ENCODE data around the gene NT5E.
"Not testable (repeated sequence)": the region's sequence is repeated elsewhere in the genome, so short reads cannot be mapped to it uniquely, and the experiment has no call there.

NT5E gene

GRCh38 chr6:85449818-85450759, at the start of gene NT5E:
TSS of gene NT5E (plus strand) at chr6:85450083. CDS start at chr6:85450140, 57 bp downstream.
- DNase-seq (ENCODE audit: extremely low spot score, insufficient read length, low read depth): peak; percentile 54
- FAIRE-seq: peak; percentile 33

DNA sequence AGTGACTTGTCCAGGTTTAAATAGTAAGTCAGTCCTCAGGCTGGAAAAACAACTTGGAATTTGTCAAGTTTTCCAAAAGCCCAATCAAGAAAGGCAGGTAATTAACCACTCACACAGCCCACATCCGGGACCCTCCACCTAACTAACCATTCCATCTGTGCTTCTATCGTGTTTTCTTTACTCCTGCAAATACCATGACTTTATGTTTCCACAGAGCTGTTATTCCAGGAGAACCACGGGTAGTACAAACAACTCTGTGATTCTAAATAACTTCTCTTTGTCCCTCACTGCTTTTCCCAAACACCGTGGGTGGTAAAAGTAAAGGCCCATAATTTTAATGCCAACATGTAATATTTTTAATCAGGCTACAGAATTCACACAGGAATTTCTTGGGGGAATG, 49.6 kb upstream of the NT5E start:
- DNase-seq (ENCODE audit: extremely low spot score, insufficient read length, low read depth): no peak
- no peak for FAIRE-seq

DNA sequence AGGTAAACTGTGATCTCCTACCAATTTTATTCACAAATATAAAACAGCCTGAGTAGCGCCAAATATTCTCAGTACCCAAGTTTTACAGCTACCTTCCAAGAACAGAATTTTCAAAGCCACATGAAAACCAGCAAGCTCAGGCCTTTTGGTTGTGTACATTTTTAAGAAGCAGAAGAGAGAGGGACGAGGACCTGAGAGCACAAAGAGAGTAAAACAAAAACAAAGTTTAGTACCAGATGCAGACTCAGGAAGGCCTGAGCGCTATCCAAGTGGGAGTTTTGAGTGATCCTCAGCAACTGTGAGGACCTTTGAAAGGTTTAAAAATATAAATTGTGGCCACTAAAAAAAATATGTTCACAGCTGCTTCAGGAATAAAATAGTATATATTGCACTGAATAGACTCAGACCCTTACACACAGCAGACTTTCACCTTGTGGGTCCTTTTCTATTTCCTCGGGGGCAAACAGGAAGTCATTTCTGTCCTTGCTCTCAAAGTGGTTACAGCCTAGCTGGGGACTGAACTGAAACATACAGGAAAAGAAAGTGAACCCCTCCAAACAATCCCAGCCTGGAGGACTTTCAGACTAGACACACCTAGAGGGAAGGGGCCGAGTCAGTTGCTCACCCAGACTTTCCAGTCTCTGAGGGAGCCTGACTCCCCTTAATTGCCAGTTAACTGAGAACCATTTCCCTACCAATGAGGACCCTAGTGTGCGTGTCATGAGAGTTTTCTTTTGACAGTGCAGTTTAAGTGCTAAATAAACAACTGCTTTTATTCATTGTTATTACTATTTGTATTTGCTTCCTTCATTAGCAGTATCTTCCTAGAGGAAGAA, 48.5 kb upstream of the NT5E start:
- FAIRE-seq (no peak), DNase-seq (ENCODE audit: extremely low spot score, insufficient read length, low read depth) (no peak)

DNA sequence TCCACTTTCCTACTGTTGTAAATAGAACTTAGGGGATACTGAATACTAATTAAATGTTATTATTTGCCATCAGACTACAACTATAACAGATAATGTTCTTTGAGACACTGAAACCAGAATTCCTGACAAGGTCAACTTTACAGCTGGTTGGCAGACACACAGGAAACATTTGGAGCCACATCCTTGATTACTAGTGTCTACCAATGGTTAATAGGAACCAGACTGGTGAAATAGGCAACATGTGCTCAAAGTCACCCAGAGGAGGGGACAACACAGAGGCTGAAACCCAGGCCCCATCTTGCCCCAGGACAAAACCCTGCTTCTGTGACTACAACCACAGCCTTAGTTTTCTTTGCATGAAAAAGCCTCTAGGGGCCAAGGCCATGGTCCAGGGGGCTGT, 47.8 kb upstream of the NT5E start:
- FAIRE-seq (no peak), DNase-seq (ENCODE audit: extremely low spot score, insufficient read length, low read depth) (no peak)

- FAIRE-seq (no peak), DNase-seq (ENCODE audit: extremely low spot score, insufficient read length, low read depth) (no peak)
Observed at GRCh38 chr6:85402922-85403321, 47.0 kb upstream of the NT5E start.

- no peak for DNase-seq (ENCODE audit: extremely low spot score, insufficient read length, low read depth)
- no peak for FAIRE-seq
Observed at GRCh38 chr6:85403331-85404015, 46.4 kb upstream of the NT5E start.

DNA sequence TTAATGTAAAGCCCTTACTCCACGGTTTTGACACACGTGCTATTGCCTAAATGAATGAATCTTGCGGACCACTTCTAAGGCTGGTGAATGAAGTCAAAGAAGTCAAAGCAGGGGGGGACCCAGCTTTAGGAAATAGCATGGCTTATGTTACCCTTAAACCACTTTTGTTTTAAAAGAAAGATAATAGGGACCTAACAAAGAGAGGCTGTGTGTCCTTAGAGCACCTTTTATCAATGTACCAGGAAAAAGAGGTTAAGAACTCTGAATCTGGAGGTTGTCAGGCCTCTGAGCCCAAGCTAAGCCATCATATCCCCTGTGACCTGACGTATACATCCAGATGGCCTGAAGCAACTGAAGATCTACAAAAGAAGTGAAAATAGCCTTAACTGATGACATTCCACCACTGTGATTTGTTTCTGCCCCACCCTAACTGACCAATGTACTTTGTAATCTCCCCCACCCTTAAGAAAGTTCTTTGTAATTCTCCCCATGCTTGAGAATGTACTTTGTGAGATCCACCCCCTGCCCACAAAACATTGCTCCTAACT, 45.8 kb upstream of the NT5E start:
- not testable (repeated sequence) for DNase-seq (ENCODE audit: extremely low spot score, insufficient read length, low read depth); FAIRE-seq

DNA sequence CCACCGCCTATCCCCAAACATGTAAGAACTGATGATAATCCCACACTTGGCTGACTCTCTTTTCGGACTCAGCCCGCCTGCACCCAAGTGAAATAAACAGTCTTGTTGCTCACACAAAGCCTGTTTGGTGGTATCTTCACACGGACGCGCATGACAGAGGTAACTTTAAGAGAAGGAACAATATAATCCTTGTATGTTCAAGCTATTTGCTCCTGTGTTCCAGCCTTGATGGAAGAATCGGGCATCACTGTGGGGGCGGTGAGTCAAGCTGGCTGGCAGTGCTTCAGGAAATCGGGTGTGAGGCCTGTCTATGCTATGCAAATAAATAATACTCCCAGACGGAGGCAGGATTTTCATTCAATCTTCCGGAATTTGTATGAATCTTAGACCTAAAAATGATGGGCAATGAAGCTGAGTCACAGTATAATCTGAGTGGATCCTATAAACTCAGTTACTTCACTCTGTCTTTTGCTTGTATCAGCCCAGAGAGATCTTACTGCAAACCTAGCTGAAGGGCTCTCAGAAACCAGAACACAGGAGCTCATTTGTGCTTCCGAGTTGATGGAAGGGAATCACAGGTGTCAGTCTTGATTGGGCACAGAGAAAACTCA, 45.2 kb upstream of the NT5E start:
- no peak for FAIRE-seq
- no peak for DNase-seq (ENCODE audit: extremely low spot score, insufficient read length, low read depth)

GRCh38 chr6:85405175-85405852, 44.6 kb upstream of the NT5E start:
- no peak for DNase-seq (ENCODE audit: extremely low spot score, insufficient read length, low read depth)
- peak; percentile 82 for FAIRE-seq

- no peak for FAIRE-seq
- DNase-seq (ENCODE audit: extremely low spot score, insufficient read length, low read depth): no peak
Observed at GRCh38 chr6:85405853-85406198, 44.1 kb upstream of the NT5E start.

GRCh38 chr6:85406641-85407075, 43.2 kb upstream of the NT5E start:
- FAIRE-seq (no peak), DNase-seq (ENCODE audit: extremely low spot score, insufficient read length, low read depth) (no peak)

- FAIRE-seq: no peak
- no peak for DNase-seq (ENCODE audit: extremely low spot score, insufficient read length, low read depth)
Observed at GRCh38 chr6:85408039-85408438, 41.8 kb upstream of the NT5E start.

DNA sequence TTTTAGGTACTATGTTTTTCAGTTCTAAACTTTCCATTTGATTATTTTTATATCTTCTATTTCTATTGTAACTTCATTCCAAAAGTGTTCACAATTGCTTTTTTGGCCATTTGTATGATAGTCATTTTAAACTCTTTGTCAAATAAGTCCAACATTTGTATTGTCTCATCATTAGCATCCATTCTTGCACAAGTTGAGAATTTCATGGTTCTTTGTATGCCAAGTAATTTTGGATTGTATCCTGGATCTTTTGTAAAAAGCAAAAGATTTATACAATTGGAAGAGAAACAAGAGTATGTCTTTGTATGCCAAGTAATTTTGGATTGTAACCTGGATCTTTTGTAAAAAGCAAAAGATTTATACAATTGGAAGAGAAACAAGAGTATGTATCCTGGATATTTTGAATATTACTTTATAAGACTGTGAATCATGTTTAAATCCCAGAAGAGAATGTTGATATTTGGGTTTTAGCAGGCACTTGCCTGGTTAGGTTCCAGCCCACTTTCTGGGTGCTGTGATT, 36.9 kb upstream of the NT5E start:
- DNase-seq (ENCODE audit: extremely low spot score, insufficient read length, low read depth) (no peak), FAIRE-seq (peak; percentile 60)

GRCh38 chr6:85416049-85416448, 33.8 kb upstream of the NT5E start:
- no peak for DNase-seq (ENCODE audit: extremely low spot score, insufficient read length, low read depth)
- FAIRE-seq: no peak

DNA sequence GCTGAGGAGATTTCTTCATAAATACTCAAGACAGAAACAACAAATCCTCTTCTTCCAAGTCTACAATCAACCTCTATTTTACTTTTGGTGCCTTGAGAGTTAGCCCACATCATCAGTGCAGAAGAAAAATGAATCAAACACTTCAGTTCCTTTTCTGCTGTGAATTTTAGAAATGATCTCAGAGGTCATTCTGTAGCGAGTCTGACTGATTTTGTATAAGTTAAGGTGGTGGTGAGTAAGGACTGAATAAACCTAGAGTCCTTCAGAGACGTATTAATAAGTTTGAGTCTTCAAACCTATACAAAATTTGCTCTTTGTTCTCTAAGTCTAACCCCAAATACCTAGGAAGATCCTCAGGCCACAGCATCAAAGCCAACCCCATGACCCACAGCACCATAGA, 33.1 kb upstream of the NT5E start:
- FAIRE-seq: no peak
- no peak for DNase-seq (ENCODE audit: extremely low spot score, insufficient read length, low read depth)

GRCh38 chr6:85417336-85417735, 32.5 kb upstream of the NT5E start:
- DNase-seq (ENCODE audit: extremely low spot score, insufficient read length, low read depth): no peak
- no peak for FAIRE-seq

- no peak for DNase-seq (ENCODE audit: extremely low spot score, insufficient read length, low read depth)
- FAIRE-seq: no peak
Observed at GRCh38 chr6:85418059-85418458, 31.8 kb upstream of the NT5E start.

GRCh38 chr6:85419046-85419759, 30.7 kb upstream of the NT5E start:
- peak; percentile 39 for FAIRE-seq
- no peak for DNase-seq (ENCODE audit: extremely low spot score, insufficient read length, low read depth)
